Inflammatory macrophage treated with lipopolysaccharide for 1 hour (primary cell): ENCODE data around the gene CACNA1H.

Experiments used
- DNase-seq, 2 donors: peaks; one replicate each; pipeline ENCODE4 v3.0.0-alpha.2; 2020 to 2022

CACNA1H gene

GRCh38 chr16:1159325-1159972 lies 6.5 kb downstream of the CACNA1H start:
- no peak for DNase-seq

GRCh38 chr16:1159973-1160772 lies 7.3 kb downstream of the CACNA1H start:
- no peak for DNase-seq

GRCh38 chr16:1160773-1161348 lies 8.0 kb downstream of the CACNA1H start:
- DNase-seq, result no peak

GRCh38 chr16:1162701-1163566 lies 10.0 kb downstream of the CACNA1H start:
- DNase-seq, result no peak

GRCh38 chr16:1163567-1164055 lies 10.7 kb downstream of the CACNA1H start:
- DNase-seq, result no peak

- no peak for DNase-seq
These were observed 11.5 kb downstream of the CACNA1H start for GRCh38 chr16:1164382-1164781.

GRCh38 chr16:1164975-1165374 lies 12.1 kb downstream of the CACNA1H start:
- DNase-seq, result no peak

- no peak for DNase-seq
These were observed 12.6 kb downstream of the CACNA1H start for GRCh38 chr16:1165511-1165910.

- DNase-seq, result no peak
These were observed 14.6 kb downstream of the CACNA1H start for GRCh38 chr16:1167276-1168107.

- no peak for DNase-seq
These were observed 15.9 kb downstream of the CACNA1H start for GRCh38 chr16:1168837-1169236.

GRCh38 chr16:1169285-1170075 lies 16.6 kb downstream of the CACNA1H start:
- no peak for DNase-seq

- no peak for DNase-seq
These were observed 17.1 kb downstream of the CACNA1H start for GRCh38 chr16:1170076-1170418.

GRCh38 chr16:1171001-1171400 lies 18.1 kb downstream of the CACNA1H start:
- no peak for DNase-seq

GRCh38 chr16:1171854-1172428 lies 19.0 kb downstream of the CACNA1H start:
- DNase-seq, result no peak

- no peak for DNase-seq
These were observed 19.7 kb downstream of the CACNA1H start for GRCh38 chr16:1172651-1173050.

- DNase-seq, result no peak
These were observed 21.0 kb downstream of the CACNA1H start for GRCh38 chr16:1173788-1174451.

GRCh38 chr16:1174477-1175357 lies 21.8 kb downstream of the CACNA1H start:
- DNase-seq, result no peak

- DNase-seq, result no peak
These were observed 22.8 kb downstream of the CACNA1H start for GRCh38 chr16:1175566-1176279.
